WI38 (cell line): ENCODE results near the gene PTAR1.

Source experiments
- H3K4me3 ChIP-seq: 2 replicates; pipeline ENCODE4 v1.5.1; 2011; ENCODE audit warnings: low read depth, mild to moderate bottlenecking, control low read depth, low read length
- TF ChIP-seq, protein P1 (sequence below): IDR thresholded peaks from 2 replicates; pipeline ENCODE4 v1.5.1; 2012; ENCODE audit warnings: low read depth, mild to moderate bottlenecking, control low read depth, low read length

The PTAR1 gene

GRCh38 chr9:69696802-69697201 lies 63.0 kb downstream of the PTAR1 start:
- TF ChIP-seq, protein P1, sequence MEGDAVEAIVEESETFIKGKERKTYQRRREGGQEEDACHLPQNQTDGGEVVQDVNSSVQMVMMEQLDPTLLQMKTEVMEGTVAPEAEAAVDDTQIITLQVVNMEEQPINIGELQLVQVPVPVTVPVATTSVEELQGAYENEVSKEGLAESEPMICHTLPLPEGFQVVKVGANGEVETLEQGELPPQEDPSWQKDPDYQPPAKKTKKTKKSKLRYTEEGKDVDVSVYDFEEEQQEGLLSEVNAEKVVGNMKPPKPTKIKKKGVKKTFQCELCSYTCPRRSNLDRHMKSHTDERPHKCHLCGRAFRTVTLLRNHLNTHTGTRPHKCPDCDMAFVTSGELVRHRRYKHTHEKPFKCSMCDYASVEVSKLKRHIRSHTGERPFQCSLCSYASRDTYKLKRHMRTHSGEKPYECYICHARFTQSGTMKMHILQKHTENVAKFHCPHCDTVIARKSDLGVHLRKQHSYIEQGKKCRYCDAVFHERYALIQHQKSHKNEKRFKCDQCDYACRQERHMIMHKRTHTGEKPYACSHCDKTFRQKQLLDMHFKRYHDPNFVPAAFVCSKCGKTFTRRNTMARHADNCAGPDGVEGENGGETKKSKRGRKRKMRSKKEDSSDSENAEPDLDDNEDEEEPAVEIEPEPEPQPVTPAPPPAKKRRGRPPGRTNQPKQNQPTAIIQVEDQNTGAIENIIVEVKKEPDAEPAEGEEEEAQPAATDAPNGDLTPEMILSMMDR = no peak

GRCh38 chr9:69689991-69690538 lies 69.7 kb downstream of the PTAR1 start:
- TF ChIP-seq, protein P1 = no peak
- no peak overlapping the region for H3K4me3 ChIP-seq

More at GRCh38 chr9:69696802-69697201, 63.0 kb downstream of the PTAR1 start:
- no peak overlapping the region for H3K4me3 ChIP-seq

DNA sequence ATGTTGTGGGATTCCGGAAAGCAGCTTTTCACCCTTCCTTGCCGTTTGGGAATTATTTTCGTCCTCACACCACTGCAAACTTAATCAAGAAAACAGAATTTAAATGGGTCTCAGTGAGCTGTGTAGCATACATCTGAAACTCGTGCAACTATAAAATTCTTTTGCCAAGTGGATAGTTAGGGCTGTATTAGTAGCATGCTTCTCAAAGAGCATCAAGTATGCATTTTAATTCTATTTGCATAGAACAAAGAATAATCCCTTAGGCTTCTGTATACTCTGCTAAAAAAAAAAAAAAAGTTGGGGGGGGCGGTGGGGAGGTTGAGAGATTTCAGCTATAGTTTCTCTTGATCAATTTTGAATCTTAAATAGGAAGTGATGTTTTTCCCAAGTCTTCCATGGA lies 75.9 kb downstream of the PTAR1 start:
- TF ChIP-seq, protein P1 = no peak
- no peak overlapping the region for H3K4me3 ChIP-seq

DNA sequence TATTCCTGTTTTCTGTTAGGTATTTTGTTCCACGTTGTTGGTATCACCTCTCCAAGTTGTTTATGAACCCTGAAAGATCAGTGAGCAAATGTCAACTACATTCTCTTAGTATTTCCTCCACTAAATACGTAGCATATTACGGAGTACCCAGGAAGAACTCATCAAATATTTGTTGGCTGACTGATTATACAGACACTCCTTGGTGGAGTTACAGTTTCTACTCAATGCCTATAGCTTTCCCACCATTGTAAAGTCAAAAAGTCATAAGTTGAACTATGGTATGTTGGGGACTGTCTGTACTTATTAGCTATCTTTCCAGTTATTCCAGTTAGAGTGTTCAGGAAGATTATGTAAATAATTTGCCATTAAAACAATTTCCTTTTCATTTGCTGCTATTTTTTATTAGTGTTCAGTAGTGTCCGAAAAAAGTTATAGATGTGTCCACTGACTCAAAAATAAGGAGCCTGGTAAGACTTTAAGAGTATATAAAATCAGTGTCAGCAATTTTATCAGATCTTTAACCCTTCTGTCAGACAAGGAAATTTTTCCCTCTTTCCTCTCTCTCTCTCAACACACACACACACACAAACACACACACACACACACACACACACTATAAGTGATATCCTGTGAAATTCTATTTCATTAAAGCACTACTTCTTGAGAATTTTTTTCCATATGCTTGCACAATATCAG lies 80.8 kb downstream of the PTAR1 start:
- no peak overlapping the region for H3K4me3 ChIP-seq

GRCh38 chr9:69677931-69678330 lies 81.9 kb downstream of the PTAR1 start:
- TF ChIP-seq, protein P1 = no peak

More for the DNA sequence above, 80.8 kb downstream of the PTAR1 start:
- TF ChIP-seq, protein P1 = no peak

GRCh38 chr9:69675563-69675962 lies 84.2 kb downstream of the PTAR1 start:
- no peak overlapping the region for H3K4me3 ChIP-seq
- TF ChIP-seq, protein P1 = no peak

More at GRCh38 chr9:69677931-69678330, 81.9 kb downstream of the PTAR1 start:
- no peak overlapping the region for H3K4me3 ChIP-seq

- TF ChIP-seq, protein P1 = no peak
- no peak overlapping the region for H3K4me3 ChIP-seq
Measured at GRCh38 chr9:69674716-69675438, 84.9 kb downstream of the PTAR1 start.
